GM10847 (cell line): ENCODE data around the gene STK24.

Experiments
- POLR2A ChIP-seq: IDR thresholded peaks from 2 replicates; pipeline ENCODE4 v1.6.1; 2011; ENCODE audit not compliant: insufficient read length; ENCODE audit errors: extremely low read depth

Gene STK24

GRCh38 chr13:98543378-98544103 lies 33.4 kb downstream of the STK24 start:
- no peak for TF ChIP-seq POLR2A

- TF ChIP-seq POLR2A, result no peak
Measured at GRCh38 chr13:98542568-98543377, 34.1 kb downstream of the STK24 start.

GRCh38 chr13:98541701-98542203 lies 35.2 kb downstream of the STK24 start:
- TF ChIP-seq POLR2A, result no peak

- no peak for TF ChIP-seq POLR2A
Measured at GRCh38 chr13:98541191-98541590, 35.7 kb downstream of the STK24 start.

GRCh38 chr13:98540476-98540875 lies 36.4 kb downstream of the STK24 start:
- TF ChIP-seq POLR2A, result no peak

- no peak for TF ChIP-seq POLR2A
Measured at GRCh38 chr13:98539666-98540065, 37.2 kb downstream of the STK24 start.

GRCh38 chr13:98538876-98539275 lies 38.0 kb downstream of the STK24 start:
- no peak for TF ChIP-seq POLR2A

- TF ChIP-seq POLR2A, result no peak
Measured at GRCh38 chr13:98537740-98538139, 39.2 kb downstream of the STK24 start.

GRCh38 chr13:98537306-98537705 lies 39.6 kb downstream of the STK24 start:
- TF ChIP-seq POLR2A, result no peak

GRCh38 chr13:98536729-98537128 lies 40.2 kb downstream of the STK24 start:
- TF ChIP-seq POLR2A, result no peak

- TF ChIP-seq POLR2A, result no peak
Measured at GRCh38 chr13:98535501-98536354, 41.2 kb downstream of the STK24 start.

- TF ChIP-seq POLR2A, result no peak
Measured at GRCh38 chr13:98534821-98535220, 42.1 kb downstream of the STK24 start.

GRCh38 chr13:98533912-98534311 lies 43.0 kb downstream of the STK24 start:
- TF ChIP-seq POLR2A, result no peak

GRCh38 chr13:98532254-98532653 lies 44.7 kb downstream of the STK24 start:
- TF ChIP-seq POLR2A, result no peak

GRCh38 chr13:98530217-98530616 lies 46.7 kb downstream of the STK24 start:
- TF ChIP-seq POLR2A, result no peak
